ENCODE results near the gene RASSF8.

RASSF8 gene

DNA sequence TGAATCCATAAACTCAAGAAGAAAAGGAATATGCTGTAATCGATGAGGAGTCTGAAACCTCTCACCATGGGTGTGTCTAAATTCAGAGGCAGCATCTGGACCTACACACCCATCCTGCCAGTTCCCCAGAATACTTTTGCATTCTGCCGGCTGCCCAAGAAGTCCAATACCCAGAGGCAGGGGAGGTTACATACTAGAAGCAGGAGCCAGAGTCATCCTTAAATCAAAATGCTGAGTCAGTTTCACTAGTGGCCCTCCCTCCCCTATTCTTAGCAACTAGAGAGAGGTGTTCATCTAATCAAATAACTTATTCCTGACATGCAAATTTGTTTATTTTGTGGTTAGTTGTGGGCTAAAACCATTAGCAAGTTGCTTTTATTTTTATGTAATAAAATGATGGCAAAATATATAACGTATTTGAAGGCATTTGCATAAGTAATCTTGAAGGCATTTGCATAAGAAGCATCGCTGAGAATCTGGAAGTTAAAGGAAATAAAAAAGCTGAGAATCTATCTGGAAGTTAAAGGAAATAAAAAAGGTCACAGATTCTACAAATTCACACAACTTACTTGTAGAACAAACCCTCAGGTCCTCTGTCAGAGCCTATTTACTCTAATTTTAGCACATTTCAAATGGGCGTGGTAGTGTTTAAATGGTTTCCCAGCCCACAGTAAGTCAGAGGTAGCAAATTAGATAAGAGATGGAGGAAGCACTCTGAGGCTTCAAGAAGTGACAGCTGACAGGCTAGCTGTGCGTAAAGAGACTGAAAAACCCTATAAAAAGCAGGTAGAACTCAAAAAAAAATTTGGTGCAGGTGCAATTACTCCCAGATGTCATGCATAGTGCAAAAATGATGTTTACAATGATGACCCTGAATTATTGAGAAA lies 158.6 kb downstream of the RASSF8 start:
- H3K4me3 ChIP-seq (ENCODE audit: low read length), result no peak overlapping the region
- DNase-seq (ENCODE audit: low read depth), result peak; percentile 41

GRCh38 chr12:26118308-26118707 lies 159.8 kb downstream of the RASSF8 start:
- H3K4me3 ChIP-seq (ENCODE audit: low read length), result no peak overlapping the region
- TF ChIP-seq, protein P1, sequence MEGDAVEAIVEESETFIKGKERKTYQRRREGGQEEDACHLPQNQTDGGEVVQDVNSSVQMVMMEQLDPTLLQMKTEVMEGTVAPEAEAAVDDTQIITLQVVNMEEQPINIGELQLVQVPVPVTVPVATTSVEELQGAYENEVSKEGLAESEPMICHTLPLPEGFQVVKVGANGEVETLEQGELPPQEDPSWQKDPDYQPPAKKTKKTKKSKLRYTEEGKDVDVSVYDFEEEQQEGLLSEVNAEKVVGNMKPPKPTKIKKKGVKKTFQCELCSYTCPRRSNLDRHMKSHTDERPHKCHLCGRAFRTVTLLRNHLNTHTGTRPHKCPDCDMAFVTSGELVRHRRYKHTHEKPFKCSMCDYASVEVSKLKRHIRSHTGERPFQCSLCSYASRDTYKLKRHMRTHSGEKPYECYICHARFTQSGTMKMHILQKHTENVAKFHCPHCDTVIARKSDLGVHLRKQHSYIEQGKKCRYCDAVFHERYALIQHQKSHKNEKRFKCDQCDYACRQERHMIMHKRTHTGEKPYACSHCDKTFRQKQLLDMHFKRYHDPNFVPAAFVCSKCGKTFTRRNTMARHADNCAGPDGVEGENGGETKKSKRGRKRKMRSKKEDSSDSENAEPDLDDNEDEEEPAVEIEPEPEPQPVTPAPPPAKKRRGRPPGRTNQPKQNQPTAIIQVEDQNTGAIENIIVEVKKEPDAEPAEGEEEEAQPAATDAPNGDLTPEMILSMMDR (conservative IDR thresholded peaks at IDR 0.05; ENCODE audit: low read length), result no peak
- DNase-seq (ENCODE audit: low read depth), result no peak

More for the DNA sequence above, 158.6 kb downstream of the RASSF8 start:
- TF ChIP-seq, protein P1 (conservative IDR thresholded peaks at IDR 0.05; ENCODE audit: low read length), result no peak

- DNase-seq (ENCODE audit: low read depth), result peak; percentile 74
- H3K4me3 ChIP-seq (ENCODE audit: low read length), result no peak overlapping the region
- TF ChIP-seq, protein P1 (conservative IDR thresholded peaks at IDR 0.05; ENCODE audit: low read length), result peak; percentile 78
Observed at GRCh38 chr12:26119391-26119989, 161.0 kb downstream of the RASSF8 start.

DNA sequence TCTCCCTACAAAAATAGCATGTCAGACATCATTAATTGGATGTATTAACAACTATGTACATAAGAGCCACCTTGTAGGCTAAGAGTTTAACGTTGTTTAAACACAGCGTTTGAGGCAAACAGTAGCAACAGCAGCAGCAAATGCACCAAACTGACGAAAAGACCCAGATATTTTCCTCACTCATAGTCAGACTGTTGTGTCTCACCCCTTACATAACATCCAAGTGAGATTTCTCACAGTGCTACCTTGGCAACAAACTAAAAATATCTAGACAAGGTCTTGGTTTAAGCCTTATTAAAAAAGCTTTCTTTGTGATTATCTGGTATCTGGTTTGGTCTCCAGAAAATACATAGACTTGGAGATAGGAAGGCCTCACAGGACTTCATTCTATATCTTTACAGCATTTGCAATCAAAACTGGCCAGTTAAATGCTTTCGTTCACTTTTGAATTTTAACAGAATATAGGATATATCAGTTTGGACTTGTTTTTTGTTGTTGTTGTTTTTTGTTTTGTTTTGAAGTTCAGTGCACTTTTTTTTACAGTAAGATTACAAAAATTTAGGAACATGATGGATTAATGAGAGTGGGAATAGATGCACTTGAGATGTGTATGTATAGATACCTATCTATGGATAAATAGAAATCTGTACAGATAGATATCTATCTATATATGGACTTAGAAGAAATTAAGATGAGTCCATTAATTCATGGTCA lies 162.2 kb downstream of the RASSF8 start:
- TF ChIP-seq, protein P1 (conservative IDR thresholded peaks at IDR 0.05; ENCODE audit: low read length), result no peak
- no peak overlapping the region for H3K4me3 ChIP-seq (ENCODE audit: low read length)
- no peak for DNase-seq (ENCODE audit: low read depth)

- H3K4me3 ChIP-seq (ENCODE audit: low read length), result peak overlapping the region; percentile 79
- TF ChIP-seq, protein P1 (conservative IDR thresholded peaks at IDR 0.05; ENCODE audit: low read length), result no peak
- no peak for DNase-seq (ENCODE audit: low read depth)
Observed at GRCh38 chr12:26121323-26122060, 163.0 kb downstream of the RASSF8 start.

- peak; percentile 31 for DNase-seq (ENCODE audit: low read depth)
- peak overlapping the region; percentile 79 for H3K4me3 ChIP-seq (ENCODE audit: low read length)
- TF ChIP-seq, protein P1 (conservative IDR thresholded peaks at IDR 0.05; ENCODE audit: low read length), result no peak
Observed at GRCh38 chr12:26122061-26122680, 163.7 kb downstream of the RASSF8 start.
